SHP77 (cell line): Measurements from ENCODE around the gene LARGE1.

ENCODE experiments used
- DNase-seq, 2 experiments: peaks; one replicate each; lab custom pipeline; 2025; lab: John Stamatoyannopoulos, UW

The LARGE1 gene

DNA sequence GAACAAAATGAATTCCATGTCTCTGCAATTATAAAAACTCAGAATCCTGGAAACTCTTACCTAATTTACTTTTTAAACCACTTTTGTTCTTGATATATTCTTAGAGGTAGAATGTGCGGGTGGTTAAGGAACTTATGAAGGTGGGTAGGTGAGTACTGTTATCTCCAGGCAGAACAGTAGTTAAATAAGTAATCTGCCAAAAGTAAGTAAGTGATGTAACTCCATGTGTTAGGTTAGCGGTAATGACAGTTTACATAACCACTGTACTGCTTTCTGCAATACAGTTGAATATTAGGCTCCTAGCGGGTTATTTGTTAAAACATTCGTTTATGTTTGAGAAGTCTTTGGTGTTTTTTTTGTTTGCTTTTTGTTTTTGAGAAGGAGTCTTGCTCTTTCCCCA is 7.1 kb downstream of the LARGE1 start:
- DNase-seq = no peak

- DNase-seq = no peak
Observed at GRCh38 chr22:33909911-33910310, 10.4 kb downstream of the LARGE1 start.

GRCh38 chr22:33909075-33909458 is 11.2 kb downstream of the LARGE1 start:
- no peak for DNase-seq

DNA sequence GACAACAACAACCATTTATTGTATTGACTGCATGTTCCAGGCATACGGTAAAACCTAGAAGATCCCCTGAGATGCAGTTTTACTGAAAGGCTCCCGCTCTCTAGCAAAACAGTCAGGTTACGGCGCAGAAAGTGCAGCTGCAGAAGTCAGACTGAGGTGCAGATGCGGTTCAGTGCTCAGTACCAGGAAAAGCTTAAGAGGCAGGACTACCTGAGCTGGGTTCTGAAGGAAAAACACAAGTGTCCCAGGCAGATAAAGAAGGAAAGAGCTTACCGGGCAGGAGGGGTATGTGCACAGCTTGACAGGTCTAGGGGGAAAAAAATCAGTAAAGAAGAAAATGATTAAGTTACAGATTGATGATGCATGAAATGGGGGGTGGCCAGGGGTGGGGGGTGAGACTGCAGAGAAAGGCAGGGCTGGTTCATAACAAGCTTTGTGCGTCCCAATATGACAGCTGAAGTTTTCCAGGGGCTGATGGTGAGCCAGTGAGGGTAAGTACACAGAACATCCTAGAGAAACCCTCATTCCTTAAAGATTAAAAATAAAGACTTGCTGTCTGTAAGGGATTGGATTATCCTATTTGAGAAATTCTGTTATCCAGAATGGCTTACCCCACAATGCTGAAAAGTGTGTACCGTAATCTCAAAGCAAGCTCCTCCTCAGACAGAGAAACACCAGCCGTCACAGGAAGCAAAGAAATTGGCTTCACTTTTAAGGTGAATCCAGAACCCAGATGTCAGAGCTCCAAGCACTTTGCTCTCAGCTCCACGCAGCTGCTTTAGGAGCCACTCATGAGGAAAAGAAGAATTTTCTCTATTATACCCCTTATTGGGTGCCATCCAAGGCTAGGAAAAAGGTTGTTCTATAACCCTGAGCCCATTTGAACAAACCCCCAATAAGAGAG is 11.9 kb downstream of the LARGE1 start:
- no peak for DNase-seq

- no peak for DNase-seq
Observed at GRCh38 chr22:33906954-33907353, 13.3 kb downstream of the LARGE1 start.

GRCh38 chr22:33906475-33906874 is 13.8 kb downstream of the LARGE1 start:
- no peak for DNase-seq

- no peak for DNase-seq
Observed at GRCh38 chr22:33903012-33903411, 17.3 kb downstream of the LARGE1 start.

GRCh38 chr22:33902073-33902472 is 18.2 kb downstream of the LARGE1 start:
- DNase-seq = no peak

GRCh38 chr22:33898121-33898520 is 22.2 kb downstream of the LARGE1 start:
- no peak for DNase-seq

GRCh38 chr22:33897448-33897835 is 22.8 kb downstream of the LARGE1 start:
- DNase-seq = no peak

DNA sequence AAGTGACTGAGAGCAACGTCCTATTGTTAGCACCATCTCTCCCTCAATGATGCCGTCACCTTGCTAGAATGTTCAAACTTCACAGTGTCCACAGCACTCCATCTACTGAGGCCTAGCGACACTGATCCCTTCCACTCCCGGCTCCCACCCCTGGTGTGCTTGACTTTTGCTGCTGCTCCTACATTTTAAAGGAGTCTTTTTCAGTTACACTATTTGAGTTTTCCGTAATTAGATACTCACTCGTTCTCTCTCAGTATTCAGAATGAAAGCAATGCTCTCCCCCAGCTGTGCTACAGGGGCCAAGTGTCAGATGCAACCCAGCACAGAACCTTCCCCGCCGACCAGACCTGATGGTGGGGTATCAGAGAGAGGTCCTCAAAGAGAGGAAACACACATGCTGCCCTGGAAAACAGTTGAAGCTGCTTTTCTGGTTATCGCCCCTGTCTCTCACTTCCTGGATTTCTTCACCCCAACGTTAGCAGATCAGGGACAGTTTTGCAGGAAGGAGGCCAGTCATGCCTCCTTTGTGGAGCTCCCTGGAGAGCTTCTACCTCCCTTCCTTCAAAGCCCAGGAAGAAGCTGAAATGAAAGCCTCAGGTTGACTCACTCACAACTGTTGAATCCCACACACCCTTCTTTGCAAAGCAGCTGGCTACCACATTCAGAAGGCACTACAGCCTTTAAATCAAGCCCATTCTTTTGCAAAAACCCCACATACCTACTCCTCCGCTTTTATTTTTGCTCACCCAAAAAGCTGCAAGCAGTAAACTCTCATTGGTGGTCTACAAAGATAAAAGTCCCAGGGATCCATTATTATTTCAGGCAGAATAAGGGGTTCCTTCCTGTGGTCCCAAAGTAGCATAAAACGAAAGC is 23.5 kb downstream of the LARGE1 start:
- no peak for DNase-seq

GRCh38 chr22:33896154-33896553 is 24.1 kb downstream of the LARGE1 start:
- no peak for DNase-seq

GRCh38 chr22:33895444-33895843 is 24.8 kb downstream of the LARGE1 start:
- no peak for DNase-seq

GRCh38 chr22:33894515-33894914 is 25.8 kb downstream of the LARGE1 start:
- no peak for DNase-seq

- DNase-seq = no peak
Observed at GRCh38 chr22:33894036-33894435, 26.2 kb downstream of the LARGE1 start.

GRCh38 chr22:33893512-33893911 is 26.8 kb downstream of the LARGE1 start:
- DNase-seq = no peak

GRCh38 chr22:33891992-33892391 is 28.3 kb downstream of the LARGE1 start:
- no peak for DNase-seq

DNA sequence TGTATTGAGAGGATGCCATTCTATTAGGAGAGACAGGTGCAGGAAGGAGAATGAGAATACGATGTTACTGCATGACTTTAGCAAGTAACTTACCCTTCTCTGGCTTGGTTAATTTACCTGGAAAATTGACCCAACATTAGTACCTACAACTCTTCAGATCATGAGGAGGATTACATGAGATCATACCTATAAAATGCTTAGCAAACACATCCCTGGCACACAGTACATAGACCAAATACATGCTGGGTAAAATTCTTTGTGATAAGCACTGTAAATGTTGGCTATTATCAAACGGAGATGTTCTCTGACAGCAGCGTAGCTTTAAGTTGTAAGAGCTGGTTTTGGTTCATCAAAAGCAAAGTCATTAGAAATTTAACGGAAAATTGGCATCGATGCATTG is 28.8 kb downstream of the LARGE1 start:
- no peak for DNase-seq

GRCh38 chr22:33889748-33890147 is 30.5 kb downstream of the LARGE1 start:
- DNase-seq = no peak

DNA sequence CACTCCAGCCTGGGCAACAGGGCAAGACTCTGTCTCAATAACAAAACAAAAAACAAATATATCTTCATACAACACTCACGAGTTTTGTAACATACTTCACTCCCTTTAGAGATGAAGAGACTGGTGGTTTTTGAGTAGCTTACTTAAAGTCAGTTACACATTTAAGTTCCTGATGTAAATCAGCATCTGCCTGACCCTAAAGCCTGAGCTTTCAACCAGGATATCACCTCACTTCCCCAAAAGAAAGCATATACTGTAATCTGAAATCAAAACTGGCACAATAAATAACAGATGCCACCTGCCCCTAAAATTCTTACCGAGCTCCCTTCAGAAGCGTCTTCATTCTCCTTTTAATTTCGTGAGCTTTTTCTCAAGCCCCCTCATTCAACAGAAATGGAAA is 31.5 kb downstream of the LARGE1 start:
- no peak for DNase-seq

DNA sequence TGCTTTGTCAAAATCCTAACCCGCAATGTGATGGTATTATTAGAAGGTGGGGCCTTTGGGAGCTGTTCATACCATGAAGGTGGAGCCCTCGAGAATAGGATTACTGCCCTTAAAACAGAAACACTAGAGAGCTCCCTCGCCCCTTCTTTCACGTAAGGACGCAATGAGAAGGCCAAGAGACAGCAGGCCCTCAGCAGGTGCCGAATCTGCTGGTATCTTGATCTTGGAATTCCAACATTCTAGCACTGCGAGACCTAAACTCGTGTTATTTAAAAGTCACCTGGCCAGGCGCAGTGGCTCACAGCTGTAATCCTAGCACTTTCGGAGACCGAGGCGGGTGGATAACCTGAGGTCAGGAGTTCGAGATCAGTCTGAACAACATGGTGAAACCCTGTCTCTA is 33.1 kb downstream of the LARGE1 start:
- no peak for DNase-seq

DNA sequence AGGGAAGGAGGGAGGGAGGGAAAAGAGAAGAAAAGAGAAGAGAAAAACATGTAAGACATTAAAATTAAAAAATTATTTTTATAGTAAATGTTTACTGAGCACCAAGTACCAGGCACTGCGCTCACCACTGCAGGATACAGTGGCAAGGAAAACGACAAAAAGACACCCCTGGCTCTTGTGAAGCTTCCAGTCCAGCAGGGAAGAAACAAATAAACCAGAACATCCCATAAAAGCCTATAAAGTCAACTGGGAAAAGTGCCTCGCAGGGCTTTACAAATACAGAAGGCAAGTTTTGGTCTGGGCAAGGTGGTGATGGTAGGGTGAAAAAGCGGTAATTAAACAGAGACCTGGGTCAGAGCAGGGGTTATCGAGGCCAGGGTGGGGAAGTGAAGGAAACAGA is 33.6 kb downstream of the LARGE1 start:
- DNase-seq = no peak

DNA sequence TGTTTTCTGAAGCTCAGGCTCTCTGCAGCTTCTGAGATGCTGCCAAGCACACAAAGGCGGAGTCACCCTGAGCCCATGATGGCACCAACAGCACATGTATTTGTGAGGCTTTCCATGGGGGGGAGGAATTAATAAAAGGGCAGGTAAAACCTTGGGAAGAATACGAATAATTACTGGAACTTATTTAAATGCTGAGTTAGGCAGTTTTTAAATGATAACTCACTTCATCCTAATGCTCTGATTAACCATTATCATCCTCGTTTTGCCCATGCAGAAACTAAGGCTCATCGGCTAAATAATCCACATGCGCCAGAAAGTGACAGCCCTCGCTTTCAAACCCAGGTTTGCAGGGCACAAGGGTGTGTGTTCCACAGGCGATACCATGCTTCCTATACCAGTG is 35.4 kb downstream of the LARGE1 start:
- no peak for DNase-seq
